ENCODE measurements around the gene XRN1.
"Not testable (repeated sequence)": the region's sequence is repeated elsewhere in the genome, so short reads cannot be mapped to it uniquely, and the experiment has no call there.

XRN1 gene

GRCh38 chr3:142447852-142448823 is at the start of gene XRN1:
Gene XRN1, minus strand, starts transcription at chr3:142448037. Its CDS starts 93 bp downstream, at chr3:142447944.
- peak; percentile 56 to 92 for DNase-seq

- no peak for DNase-seq
Measured at GRCh38 chr3:142495103-142495502, 47.3 kb upstream of the XRN1 start.

- no peak for DNase-seq
Measured at GRCh38 chr3:142492184-142492583, 44.3 kb upstream of the XRN1 start.

GRCh38 chr3:142489572-142490323 is 41.9 kb upstream of the XRN1 start:
- no peak for DNase-seq

GRCh38 chr3:142484912-142485435 is 37.1 kb upstream of the XRN1 start:
- no peak for DNase-seq

GRCh38 chr3:142481196-142481595 is 33.4 kb upstream of the XRN1 start:
- no peak for DNase-seq

GRCh38 chr3:142470826-142471225 is 23.0 kb upstream of the XRN1 start:
- DNase-seq, result no peak

GRCh38 chr3:142468456-142468855 is 20.6 kb upstream of the XRN1 start:
- DNase-seq, result no peak

GRCh38 chr3:142467768-142468167 is 19.9 kb upstream of the XRN1 start:
- no peak for DNase-seq

- no peak for DNase-seq
Measured at GRCh38 chr3:142460689-142461088, 12.9 kb upstream of the XRN1 start.

- no peak for DNase-seq
Measured at GRCh38 chr3:142459929-142460328, 12.1 kb upstream of the XRN1 start.

- DNase-seq, result no peak
Measured at GRCh38 chr3:142459096-142459495, 11.3 kb upstream of the XRN1 start.

GRCh38 chr3:142450881-142451280 is 3.0 kb upstream of the XRN1 start:
- DNase-seq, result no peak

GRCh38 chr3:142450189-142450588 is 2.4 kb upstream of the XRN1 start:
- DNase-seq, result peak; percentile 7 to 66

- no peak for DNase-seq
Measured at GRCh38 chr3:142447301-142447851, 461 bp downstream of the XRN1 start.

- no peak for DNase-seq
Measured at GRCh38 chr3:142445816-142446254, 2.0 kb downstream of the XRN1 start.

GRCh38 chr3:142444343-142444742 is 3.5 kb downstream of the XRN1 start:
- DNase-seq, result no peak

- not testable (repeated sequence) for DNase-seq
Measured at GRCh38 chr3:142443060-142443459, 4.8 kb downstream of the XRN1 start.

- DNase-seq, result not testable (repeated sequence)
Measured at GRCh38 chr3:142439499-142440220, 8.2 kb downstream of the XRN1 start.

GRCh38 chr3:142438096-142438495 is 9.7 kb downstream of the XRN1 start:
- DNase-seq, result not testable (repeated sequence)

GRCh38 chr3:142436951-142437585 is 10.8 kb downstream of the XRN1 start:
- DNase-seq, result no peak

GRCh38 chr3:142434503-142434902 is 13.3 kb downstream of the XRN1 start:
- no peak for DNase-seq
